H1 (cell line): ENCODE measurements around the gene KISS1R.

Experiments
- CEBPB ChIP-seq: IDR thresholded peaks from 2 replicates; pipeline ENCODE4 v1.6.1; 2012; ENCODE audit warnings: low read depth, low read length
- CTCF ChIP-seq, 3 experiments: IDR thresholded peaks; 1 replicate in 2 of 3; 2 replicates in 1 of 3; pipeline versions ENCODE4 v1.5.1 to v1.6.1; 2011; ENCODE audit warnings: low read length in 3 of 3, mild to moderate bottlenecking in 3 of 3, inconsistent platforms in 2 of 3, low read depth in 1 of 3, moderate library complexity in 1 of 3; ENCODE audit not compliant: insufficient read depth in 1 of 3; ENCODE audit errors: control extremely low read depth in 1 of 3
- EGR1 ChIP-seq: IDR thresholded peaks from 2 replicates; pipeline ENCODE4 v1.6.1; 2011; ENCODE audit warnings: low read depth, low read length, borderline replicate concordance
- EP300 ChIP-seq, 2 experiments: IDR thresholded peaks; 1 replicate in 1 of 2; 2 replicates in 1 of 2; pipeline ENCODE4 v1.6.1; 2011 to 2012; ENCODE audit warnings: low read depth in 2 of 2, low read length in 2 of 2, mild to moderate bottlenecking in 2 of 2, borderline replicate concordance in 1 of 2, inconsistent platforms in 1 of 2, moderate library complexity in 1 of 2
- EZH2 ChIP-seq: fragments of 200-600 bp; sonication (generic); IDR thresholded peaks from 2 replicates; pipeline ENCODE4 v1.7.1; 2012; ENCODE audit warnings: low read depth, mild to moderate bottlenecking, moderate library complexity, low read length, inconsistent platforms; ENCODE audit not compliant: severe bottlenecking
- HDAC2 ChIP-seq, 2 experiments: fragments of 300-600 bp in 1 of 2; sonication (generic) in 1 of 2; IDR thresholded peaks; 2 replicates each; pipeline ENCODE4 v1.6.1; 2011 to 2012; ENCODE audit warnings: low read depth in 2 of 2, low read length in 2 of 2, mild to moderate bottlenecking in 2 of 2, moderate library complexity in 2 of 2, borderline replicate concordance in 1 of 2, inconsistent platforms in 1 of 2
- MAFK ChIP-seq: IDR thresholded peaks from 2 replicates; pipeline ENCODE4 v1.6.1; 2012; ENCODE audit warnings: low read depth, mild to moderate bottlenecking, improper control_type of control experiment, low read length
- POLR2A ChIP-seq, 2 experiments: IDR thresholded peaks; 1 replicate in 1 of 2; 2 replicates in 1 of 2; pipeline ENCODE4 v1.6.1; 2011; ENCODE audit warnings: low read depth in 2 of 2, low read length in 2 of 2, mild to moderate bottlenecking in 2 of 2; ENCODE audit errors: control extremely low read depth in 1 of 2
- POLR2AphosphoS5 ChIP-seq: IDR thresholded peaks from 2 replicates; pipeline ENCODE4 v1.6.1; 2011; ENCODE audit warnings: low read depth, low read length
- SP1 ChIP-seq: IDR thresholded peaks from 2 replicates; pipeline ENCODE4 v1.6.1; 2011; ENCODE audit warnings: low read depth, low read length
- SRF ChIP-seq: IDR thresholded peaks from 2 replicates; pipeline ENCODE4 v1.6.1; 2011; ENCODE audit warnings: mild to moderate bottlenecking, low read depth, low read length, moderate library complexity
- TCF12 ChIP-seq: IDR thresholded peaks from 2 replicates; pipeline ENCODE4 v1.6.1; 2011; ENCODE audit warnings: low read depth, mild to moderate bottlenecking, low read length
- TEAD4 ChIP-seq: IDR thresholded peaks from 2 replicates; pipeline ENCODE4 v1.6.1; 2012; ENCODE audit warnings: low read depth, low read length, inconsistent platforms, mixed read lengths
- YY1 ChIP-seq: IDR thresholded peaks from 2 replicates; pipeline ENCODE4 v1.6.1; 2011; ENCODE audit warnings: low read depth, mild to moderate bottlenecking, low read length

GRCh38 chr19:934197-934840 lies 17.2 kb downstream of the KISS1R start:
- TF ChIP-seq SRF (no peak), POLR2A (IDR thresholded peaks at IDR 0.05; ENCODE audit: control extremely low read depth in 1 of 2, low read depth in 2 of 2, low read length in 2 of 2) (no peak), POLR2AphosphoS5 (no peak), EGR1 (no peak), HDAC2 (IDR thresholded peaks at IDR 0.05; ENCODE audit: borderline replicate concordance in 1 of 2, low read depth in 2 of 2, low read length in 2 of 2) (no peak), EZH2 (no peak), MAFK (no peak), TEAD4 (no peak), EP300 (IDR thresholded peaks at IDR 0.05; ENCODE audit: borderline replicate concordance in 1 of 2, low read depth in 2 of 2, low read length in 2 of 2) (no peak), CTCF (IDR thresholded peaks at IDR 0.05; ENCODE audit: control extremely low read depth in 1 of 3, insufficient read depth in 1 of 3, low read depth in 1 of 3, low read length in 3 of 3) (no peak), YY1 (no peak), TCF12 (no peak), SP1 (no peak), CEBPB (no peak)
